CD4-positive, alpha-beta T cell treated with Interleukin-15 for 4 hours (primary cell): ENCODE results near the gene FAM25G.
"Not testable (repeated sequence)": the region's sequence is repeated elsewhere in the genome, so short reads cannot be mapped to it uniquely, and the experiment has no call there.

Experiments used
- DNase-seq: peaks from one replicate; pipeline ENCODE4 v3.0.0-alpha.2; 2020; ENCODE audit warnings: low spot score

FAM25G gene

GRCh38 chr10:47491600-47491999 is at the start of gene FAM25G:
Gene FAM25G, minus strand, starts transcription at chr10:47491700. Its CDS starts 26 bp downstream, at chr10:47491674.
- not testable (repeated sequence) for DNase-seq

GRCh38 chr10:47536430-47536829 is 44.9 kb upstream of the FAM25G start:
- not testable (repeated sequence) for DNase-seq

- DNase-seq: not testable (repeated sequence)
Measured at GRCh38 chr10:47523475-47523874, 32.0 kb upstream of the FAM25G start, which contains the start of gene AGAP9. Gene AGAP9, minus strand, starts transcription at chr10:47523638. Its CDS starts 112 bp downstream, at chr10:47523526.

- not testable (repeated sequence) for DNase-seq
Measured at GRCh38 chr10:47502313-47502712, 10.8 kb upstream of the FAM25G start.

- DNase-seq: not testable (repeated sequence)
Measured at GRCh38 chr10:47494226-47494625, 2.7 kb upstream of the FAM25G start.

GRCh38 chr10:47489630-47490029 is 1.9 kb downstream of the FAM25G start:
- DNase-seq: not testable (repeated sequence)

GRCh38 chr10:47485943-47486342 is 5.6 kb downstream of the FAM25G start:
- DNase-seq: not testable (repeated sequence)

GRCh38 chr10:47484786-47485185 is 6.7 kb downstream of the FAM25G start:
- not testable (repeated sequence) for DNase-seq

- not testable (repeated sequence) for DNase-seq
Measured at GRCh38 chr10:47483923-47484322, 7.6 kb downstream of the FAM25G start, which contains the start of gene ANXA8. Gene ANXA8, minus strand, starts transcription at chr10:47484115. Its CDS starts 182 bp downstream, at chr10:47483933.

- DNase-seq: not testable (repeated sequence)
Measured at GRCh38 chr10:47482367-47482766, 9.1 kb downstream of the FAM25G start.

- not testable (repeated sequence) for DNase-seq
Measured at GRCh38 chr10:47481768-47482181, 9.7 kb downstream of the FAM25G start.

GRCh38 chr10:47481182-47481766 is 10.2 kb downstream of the FAM25G start:
- not testable (repeated sequence) for DNase-seq

GRCh38 chr10:47480133-47480532 is 11.4 kb downstream of the FAM25G start:
- DNase-seq: not testable (repeated sequence)

- DNase-seq: not testable (repeated sequence)
Measured at GRCh38 chr10:47478114-47478513, 13.4 kb downstream of the FAM25G start.

GRCh38 chr10:47477078-47477477 is 14.4 kb downstream of the FAM25G start:
- not testable (repeated sequence) for DNase-seq

GRCh38 chr10:47475101-47475500 is 16.4 kb downstream of the FAM25G start:
- not testable (repeated sequence) for DNase-seq

GRCh38 chr10:47473516-47473915 is 18.0 kb downstream of the FAM25G start:
- not testable (repeated sequence) for DNase-seq

GRCh38 chr10:47472647-47473046 is 18.9 kb downstream of the FAM25G start:
- not testable (repeated sequence) for DNase-seq

GRCh38 chr10:47472072-47472471 is 19.4 kb downstream of the FAM25G start:
- not testable (repeated sequence) for DNase-seq

- DNase-seq: not testable (repeated sequence)
Measured at GRCh38 chr10:47468731-47469528, 22.6 kb downstream of the FAM25G start.

- not testable (repeated sequence) for DNase-seq
Measured at GRCh38 chr10:47467957-47468356, 23.5 kb downstream of the FAM25G start.

- DNase-seq: not testable (repeated sequence)
Measured at GRCh38 chr10:47467458-47467857, 24.0 kb downstream of the FAM25G start.
